ENCODE results near the gene NOL3.

The NOL3 gene

GRCh38 chr16:67207249-67208091 lies 37.1 kb downstream of the NOL3 start:
- FAIRE-seq = no peak

GRCh38 chr16:67208154-67208896 lies 38.0 kb downstream of the NOL3 start:
- FAIRE-seq = no peak

- FAIRE-seq = no peak
Observed at GRCh38 chr16:67209565-67209964, 39.2 kb downstream of the NOL3 start.

- no peak for FAIRE-seq
Observed at GRCh38 chr16:67210069-67210937, 40.0 kb downstream of the NOL3 start.

- FAIRE-seq = no peak
Observed at GRCh38 chr16:67211674-67212073, 41.3 kb downstream of the NOL3 start.

- no peak for FAIRE-seq
Observed at GRCh38 chr16:67212766-67213165, 42.4 kb downstream of the NOL3 start.

- no peak for FAIRE-seq
Observed at GRCh38 chr16:67213197-67214019, 43.1 kb downstream of the NOL3 start.

- no peak for FAIRE-seq
Observed at GRCh38 chr16:67215706-67216105, 45.4 kb downstream of the NOL3 start.

GRCh38 chr16:67216612-67217490 lies 46.5 kb downstream of the NOL3 start:
- FAIRE-seq = no peak

GRCh38 chr16:67223992-67224391 lies 53.7 kb downstream of the NOL3 start:
- FAIRE-seq = no peak

All from colon (tissue), 2 donors.